Activated gamma-delta T cell (primary cell): ENCODE data around the gene GMDS.

Experiments used
- DNase-seq: peaks from one replicate; lab custom pipeline; 2025; lab: John Stamatoyannopoulos, UW

Gene GMDS

DNA sequence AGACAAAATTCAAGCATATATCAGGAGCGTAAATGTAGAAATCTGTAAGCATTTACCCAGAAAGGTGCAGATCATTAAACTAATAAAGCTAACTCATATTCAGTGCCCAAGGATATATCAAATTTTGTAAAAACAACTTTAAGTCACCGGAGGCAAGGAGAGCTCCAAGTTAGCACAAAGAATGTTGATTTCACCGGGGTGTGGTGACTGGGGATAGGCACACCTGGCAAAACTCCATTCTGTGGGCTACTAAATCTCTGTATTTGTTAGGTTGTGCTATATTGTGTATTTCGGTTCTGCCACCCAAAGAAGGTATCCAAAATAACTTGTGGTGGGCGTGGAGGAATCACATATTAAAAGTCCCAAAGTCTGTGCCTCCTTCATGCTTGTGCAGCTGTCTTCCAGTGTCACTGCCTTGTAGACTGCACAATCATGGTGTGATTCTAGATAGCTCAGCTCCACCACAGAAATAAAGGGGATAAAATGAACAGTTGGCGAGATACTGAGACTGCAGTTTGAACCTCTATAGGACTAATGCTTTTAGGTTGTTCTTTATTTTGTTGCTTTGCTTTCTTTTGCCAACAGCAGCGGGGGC, 111.6 kb downstream of the GMDS start:
- DNase-seq = no peak

DNA sequence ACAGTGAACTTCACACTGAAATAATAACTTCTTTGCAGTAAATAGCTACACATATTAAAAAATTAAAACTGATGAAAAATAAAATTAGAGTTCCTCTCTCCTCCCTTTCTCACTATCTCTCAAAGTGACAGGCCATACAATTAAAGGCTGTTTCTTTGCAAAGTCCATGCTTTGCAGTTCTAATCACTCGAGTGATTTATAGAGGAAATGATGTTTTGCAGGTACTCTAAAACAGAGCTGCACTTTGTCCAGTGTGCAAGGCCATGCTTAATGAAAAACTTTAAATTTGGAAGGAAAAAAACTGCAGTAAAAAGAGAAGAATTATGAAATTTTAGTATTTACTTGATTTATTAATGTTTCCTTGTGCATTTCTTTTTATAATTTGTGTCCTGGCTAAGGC, 112.5 kb downstream of the GMDS start:
- no peak for DNase-seq

DNA sequence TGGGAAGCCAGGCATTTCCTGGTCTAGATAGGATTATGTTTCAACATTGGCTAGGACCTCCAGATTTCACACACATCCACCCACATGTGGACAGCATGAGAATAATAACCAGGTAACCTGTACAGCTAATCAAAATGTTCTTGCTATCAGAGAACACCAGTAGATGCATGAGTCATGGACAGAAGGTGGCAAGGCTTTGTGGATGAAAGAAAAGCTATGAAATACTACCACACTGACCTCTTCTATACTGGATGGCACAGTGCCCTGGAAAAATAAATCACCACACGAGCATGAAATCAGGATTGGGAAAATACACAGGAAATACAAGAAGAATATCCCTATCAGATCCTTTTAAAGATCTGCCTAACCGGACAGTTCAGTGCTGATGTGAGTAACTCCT, 113.0 kb downstream of the GMDS start:
- DNase-seq = no peak

DNA sequence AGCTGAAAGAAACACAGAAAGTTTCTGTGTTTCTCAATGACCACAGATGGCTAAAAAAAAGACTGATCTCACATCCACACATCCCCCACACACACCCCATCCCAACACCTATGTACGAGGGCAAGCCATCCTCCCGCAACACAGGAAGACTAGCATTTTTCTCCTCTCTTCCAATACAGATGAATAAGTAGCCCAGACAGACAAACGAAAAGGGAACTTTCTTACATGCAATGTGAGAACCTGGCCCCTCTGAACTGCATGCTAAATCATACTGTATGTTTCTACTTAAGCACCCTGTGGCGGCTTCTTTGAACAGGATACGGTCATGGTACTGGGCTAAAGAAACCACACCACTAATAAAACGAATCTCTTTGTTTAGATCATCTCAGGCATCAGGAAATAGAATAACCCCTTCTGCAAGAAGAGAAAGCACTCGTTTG, 116.2 kb downstream of the GMDS start:
- DNase-seq = no peak

DNA sequence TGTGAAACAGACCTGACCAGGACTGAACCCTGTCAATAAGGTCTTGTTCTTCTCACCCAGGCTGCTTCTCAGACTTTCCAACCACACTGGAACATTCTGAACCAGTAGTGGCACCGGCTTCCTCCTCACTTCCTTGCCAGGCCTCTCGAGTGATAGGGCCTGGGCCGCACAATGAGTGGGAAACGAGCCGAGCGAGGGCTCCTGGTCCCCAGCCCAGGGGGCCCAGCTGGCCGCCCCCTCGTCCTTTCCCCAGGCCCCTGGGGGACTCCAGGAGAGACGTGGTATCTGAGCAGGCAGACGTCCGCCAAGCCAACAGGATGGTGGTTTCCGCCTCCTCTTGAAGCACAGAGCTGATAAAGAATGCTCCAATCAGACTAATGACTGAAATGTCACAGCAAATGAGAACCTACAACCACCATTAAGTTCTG, 117.9 kb downstream of the GMDS start:
- no peak for DNase-seq

DNA sequence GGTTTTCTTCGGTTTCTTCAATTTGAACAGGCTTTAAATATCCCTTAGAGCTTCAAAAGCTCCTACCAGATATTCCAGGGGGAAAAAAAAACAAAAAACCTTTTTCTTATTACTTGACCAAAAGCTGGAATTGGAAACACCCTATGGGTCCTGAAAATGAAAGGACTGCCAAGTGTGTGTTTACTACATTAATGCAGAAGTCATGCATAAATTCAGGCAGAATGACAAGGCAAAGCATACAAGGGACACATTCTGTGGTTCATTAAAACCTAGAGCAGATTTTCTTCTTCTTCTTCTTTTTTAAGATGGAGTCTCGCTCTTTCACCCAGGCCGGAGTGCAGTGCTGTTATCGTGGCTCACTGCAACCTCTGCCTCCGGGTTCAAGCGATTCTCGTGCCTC, 119.1 kb downstream of the GMDS start:
- no peak for DNase-seq

DNA sequence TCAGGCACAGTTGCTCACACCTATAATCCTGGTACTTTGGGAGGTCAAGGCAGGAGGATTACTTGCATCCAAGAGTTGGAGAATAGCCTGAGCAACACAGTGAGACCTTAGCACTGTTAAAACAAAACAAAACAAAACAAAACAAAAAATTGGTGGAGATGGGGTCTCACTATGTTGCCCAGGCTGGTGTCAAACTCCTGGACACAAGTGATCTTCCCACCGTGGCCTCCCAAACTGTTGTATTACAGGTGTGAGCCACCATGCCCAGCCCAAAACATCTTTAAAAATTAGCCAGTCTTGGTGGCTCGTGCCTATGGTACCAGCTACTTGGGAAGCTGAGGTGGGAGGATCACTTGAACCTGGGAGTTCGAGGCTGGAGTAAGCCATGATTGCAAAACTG, 120.2 kb downstream of the GMDS start:
- DNase-seq = no peak

DNA sequence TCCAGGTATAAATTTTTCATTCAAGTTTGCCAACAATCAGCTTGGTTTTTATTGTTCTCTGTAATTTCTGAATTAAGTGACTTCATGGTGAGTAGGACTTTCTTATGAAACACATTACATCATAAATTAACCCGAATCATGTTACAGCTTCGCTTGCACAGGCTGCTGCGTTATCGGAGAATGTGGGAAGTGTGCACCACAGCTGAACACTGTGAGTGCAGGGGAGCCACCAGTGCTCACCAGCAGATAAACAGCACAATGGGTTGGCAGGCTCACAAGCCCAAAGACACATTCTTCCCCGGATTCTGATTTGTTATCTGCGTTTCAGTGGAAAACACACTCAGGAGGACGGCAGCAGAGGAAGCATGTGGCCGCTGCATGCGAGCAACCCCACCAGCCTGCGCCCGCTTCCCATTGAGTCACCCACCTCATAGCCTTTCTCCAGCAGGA, 121.1 kb downstream of the GMDS start:
- DNase-seq = no peak

DNA sequence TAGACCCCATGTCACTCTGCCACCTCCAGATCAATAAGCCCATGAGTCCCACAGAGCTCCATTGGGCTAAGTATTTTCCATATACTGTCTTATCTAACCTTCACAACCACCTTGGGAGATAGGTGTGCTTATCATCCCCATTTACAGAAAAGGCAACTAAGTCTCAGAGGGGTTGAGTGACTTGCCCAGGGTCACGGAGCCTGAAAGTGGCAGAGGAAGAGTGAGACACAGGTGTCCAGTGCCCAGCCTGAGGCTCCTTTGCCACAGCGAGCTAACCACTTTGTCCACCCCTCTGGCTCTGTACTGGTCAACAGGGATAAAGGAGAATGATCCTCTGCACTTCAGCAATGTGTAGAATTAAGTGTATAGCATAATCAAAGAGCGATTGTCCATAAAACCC, 124.5 kb downstream of the GMDS start:
- no peak for DNase-seq

DNA sequence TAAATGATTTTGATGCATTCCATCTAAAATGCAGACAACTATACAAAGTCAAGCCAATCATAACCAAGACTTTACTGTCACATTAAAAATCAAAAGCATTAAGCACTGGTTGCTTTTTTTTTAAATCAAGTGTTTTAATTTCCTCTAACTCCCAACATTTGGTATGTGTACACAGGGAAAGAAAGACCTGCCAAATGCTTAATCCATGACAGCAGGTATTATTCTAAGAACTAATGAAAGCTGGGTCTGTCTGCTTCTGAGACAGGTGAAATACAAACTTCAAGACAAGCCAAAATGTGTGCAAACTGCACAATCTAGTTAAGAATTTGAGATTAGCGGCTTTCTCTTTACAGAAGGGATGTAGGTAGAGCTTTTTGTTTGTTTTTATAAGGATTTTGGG, 126.1 kb downstream of the GMDS start:
- no peak for DNase-seq

DNA sequence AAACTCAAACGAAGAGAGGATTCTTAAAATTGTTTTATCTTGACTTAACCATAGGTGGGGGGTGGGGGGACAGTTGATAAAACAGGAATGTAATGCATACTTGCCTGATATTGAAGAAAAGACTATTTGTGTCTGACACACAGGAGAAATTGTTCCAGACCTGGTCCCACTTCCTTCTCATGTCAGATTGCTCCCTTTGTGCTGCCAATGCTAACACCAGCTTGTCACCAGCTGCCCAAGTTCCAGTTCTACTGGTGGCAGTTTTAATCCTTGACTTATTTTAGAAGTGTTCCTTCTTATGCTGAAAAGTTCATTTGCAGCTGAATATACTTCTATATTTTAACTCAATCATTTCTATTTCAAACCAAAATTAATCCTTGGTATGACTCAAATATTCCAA, 127.3 kb downstream of the GMDS start:
- DNase-seq = no peak

DNA sequence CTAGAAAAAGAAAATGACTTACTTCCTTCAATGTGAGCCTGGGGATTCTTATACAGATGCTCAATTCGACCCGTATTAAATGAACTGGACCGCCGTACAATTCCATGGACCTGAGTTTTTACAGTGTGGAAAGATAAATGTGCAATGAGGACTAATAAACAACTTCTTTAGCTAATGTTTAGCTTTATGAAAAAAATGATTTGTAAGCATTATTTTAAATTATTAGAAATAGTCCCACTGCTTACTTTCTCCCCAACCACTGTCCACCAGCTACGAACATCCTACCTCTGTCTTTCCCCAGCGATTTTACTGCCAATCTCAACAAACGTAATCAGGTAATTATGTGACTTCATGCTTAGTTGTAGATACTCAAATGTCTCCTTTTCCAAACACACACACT, 128.0 kb downstream of the GMDS start:
- DNase-seq = no peak

DNA sequence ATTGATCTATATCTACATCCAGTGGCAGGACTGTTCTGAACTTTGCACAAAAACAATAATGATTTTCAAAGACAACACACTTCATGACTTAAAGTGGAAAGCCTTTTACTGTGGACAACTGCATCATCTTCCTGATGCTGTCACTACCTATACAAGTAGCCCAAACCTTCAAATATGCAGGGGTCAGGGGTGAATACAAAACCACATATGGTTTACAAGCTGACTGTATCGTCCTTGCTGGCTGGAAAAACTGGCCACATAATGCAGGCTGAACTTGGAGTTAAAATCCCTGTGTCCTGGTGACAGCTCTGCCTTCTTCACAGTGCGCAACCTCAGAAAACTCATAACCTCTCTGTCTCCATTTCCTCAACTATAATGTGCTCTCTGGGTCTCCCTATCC, 128.9 kb downstream of the GMDS start:
- DNase-seq = no peak

DNA sequence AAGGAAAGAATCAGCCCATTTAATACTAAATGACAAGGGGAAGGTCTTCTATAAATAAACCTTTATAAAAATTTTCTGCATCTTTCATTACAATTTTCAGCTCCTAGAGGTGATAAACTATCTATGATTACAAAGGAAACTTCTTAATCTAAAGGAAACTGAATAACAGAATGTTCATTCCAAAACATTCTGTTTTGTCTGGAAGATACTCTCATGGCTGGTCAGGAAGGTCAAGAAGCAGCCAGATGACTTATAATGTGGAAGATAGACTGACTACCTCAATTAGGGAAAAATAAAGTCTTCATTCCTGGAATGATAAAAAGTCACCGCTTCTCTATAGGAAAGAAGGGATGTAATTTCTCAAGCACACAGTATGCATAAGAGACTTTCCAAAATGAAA, 131.3 kb downstream of the GMDS start:
- no peak for DNase-seq

DNA sequence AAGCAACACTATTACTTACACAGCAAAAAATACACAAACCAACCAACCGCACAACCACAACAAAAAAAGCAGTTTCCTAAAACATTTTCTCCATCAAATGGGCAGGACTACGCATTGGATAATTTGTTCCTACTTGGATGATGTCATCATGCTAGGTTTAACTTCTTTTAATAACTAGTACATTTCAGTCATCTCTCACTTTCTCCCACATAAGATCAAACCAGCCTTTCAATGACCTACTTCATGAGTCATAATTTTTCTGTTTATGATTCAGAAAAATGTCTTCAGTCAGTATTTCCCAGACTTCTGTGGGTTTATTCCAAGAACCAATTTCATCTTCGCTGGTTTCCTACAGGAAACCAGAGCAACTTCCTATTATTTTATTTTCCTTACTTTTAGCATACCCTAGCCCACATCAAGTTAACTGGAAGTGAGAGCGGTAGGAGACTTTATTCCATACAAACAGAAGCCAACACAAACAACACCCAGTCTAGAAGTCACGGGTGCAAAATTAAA, 134.2 kb downstream of the GMDS start:
- DNase-seq = no peak

DNA sequence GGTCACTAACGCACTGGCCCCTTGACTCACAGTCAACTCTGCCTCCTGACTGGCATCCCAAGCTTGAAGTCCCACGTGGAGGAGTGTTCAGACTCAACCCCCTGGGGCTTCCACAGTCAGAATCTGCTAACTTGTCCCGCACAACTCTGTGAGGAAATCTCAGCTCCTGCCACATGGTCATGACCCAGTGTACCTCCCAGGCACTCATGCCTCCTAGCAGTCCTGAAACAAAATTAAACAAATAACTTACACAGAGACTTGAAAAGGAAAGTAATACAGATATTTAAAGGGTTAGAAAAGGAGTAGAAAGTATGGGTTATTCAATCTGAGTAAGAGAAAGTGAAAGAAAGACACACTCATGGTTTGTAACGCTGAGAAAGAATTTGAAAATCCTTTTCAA, 134.9 kb downstream of the GMDS start:
- DNase-seq = no peak

DNA sequence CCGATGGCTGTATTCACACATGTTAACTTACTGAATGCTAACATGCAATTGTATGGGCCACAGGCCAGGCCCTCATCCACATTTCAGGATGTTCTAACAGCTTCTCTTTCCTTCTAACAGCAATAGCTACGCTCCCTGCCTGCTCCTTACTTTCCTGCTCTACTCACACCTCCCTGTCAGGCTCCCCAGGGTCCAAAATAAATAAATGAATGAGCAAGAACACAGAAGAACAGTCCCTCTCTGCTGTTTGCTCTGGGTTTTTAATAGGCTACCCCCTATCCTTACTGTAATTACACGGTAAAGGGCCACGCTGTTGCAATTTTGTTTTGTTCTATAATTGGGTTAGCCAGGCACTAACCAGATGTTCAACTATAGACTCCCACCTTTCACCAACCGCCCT, 135.6 kb downstream of the GMDS start:
- no peak for DNase-seq

DNA sequence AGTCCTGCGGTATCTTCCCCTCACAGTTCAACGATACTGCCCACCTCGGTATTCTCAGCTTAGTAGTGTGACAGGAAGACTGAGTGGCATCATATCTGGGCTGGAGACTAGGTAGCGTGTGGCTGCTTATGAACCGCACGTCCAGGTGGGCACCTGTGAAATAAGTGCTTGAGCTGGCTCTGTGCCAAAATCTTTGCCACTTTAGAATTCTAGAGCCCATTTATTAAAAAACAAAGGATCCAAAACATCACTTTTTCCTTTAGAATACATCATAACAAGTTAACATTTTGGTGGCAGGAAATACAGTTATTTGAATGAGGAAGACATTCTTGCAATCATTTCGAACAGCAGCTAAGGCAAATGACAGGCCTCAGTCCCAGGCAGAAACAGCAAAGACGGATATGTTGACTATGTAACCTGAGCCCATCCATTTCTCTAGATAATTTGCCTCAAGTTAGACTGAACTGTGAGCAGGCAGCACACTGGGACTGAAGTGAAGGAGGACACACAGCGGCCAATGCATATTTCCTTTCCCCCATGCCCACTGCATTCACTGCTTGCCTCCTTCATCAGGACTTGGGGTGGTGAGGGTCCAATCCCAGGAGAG, 136.6 kb downstream of the GMDS start:
- no peak for DNase-seq

DNA sequence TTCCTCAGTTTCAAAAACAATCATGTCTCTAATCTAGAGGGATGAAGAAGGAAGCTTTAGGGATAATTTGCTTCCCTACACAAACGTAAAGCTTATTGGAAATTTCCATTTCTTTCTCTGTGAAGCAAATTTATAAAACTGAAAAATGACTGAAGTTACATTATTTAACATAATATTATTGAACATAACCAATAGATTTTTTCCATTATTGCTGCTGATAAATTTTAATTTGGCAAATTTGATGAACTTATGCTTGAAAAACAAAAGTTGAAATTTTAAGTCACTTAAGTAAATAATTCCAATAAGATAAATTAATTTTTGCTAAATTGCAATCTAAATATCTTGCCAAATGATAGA, 140.9 kb downstream of the GMDS start:
- DNase-seq = no peak

DNA sequence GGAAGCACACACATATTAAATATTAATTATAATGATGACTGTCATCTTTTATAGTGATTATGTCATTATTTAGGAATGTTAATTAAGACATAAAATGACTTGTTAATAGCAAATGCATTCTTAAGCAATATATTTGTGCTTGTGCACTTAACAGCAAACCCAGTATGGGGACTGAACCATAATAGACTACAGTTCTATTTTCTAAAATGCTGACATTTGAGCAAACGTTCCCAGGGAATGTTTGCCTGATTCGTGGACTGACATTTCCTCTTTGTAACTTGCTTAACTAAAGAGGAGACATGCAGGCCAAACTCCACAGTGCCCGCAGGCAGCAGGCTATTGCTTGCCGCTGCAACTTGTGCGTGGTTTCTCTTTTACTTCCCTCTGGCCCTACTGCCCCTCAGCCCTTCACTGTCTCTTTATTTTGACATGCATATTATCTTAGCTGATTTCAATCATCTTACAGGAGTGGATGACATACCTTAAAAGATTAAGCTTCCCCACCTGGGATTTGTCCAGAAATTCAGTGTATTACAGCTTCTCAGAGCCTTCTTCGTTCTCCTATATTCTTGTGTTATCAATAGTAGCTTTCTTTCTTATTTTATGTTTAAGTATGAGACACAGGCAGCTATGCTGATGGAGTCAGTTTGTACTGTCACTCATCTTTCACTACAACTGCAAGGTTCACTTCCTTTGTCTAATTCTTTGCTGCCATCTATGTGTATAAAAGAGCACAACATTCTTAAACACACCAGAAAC, 141.5 kb downstream of the GMDS start:
- no peak for DNase-seq

DNA sequence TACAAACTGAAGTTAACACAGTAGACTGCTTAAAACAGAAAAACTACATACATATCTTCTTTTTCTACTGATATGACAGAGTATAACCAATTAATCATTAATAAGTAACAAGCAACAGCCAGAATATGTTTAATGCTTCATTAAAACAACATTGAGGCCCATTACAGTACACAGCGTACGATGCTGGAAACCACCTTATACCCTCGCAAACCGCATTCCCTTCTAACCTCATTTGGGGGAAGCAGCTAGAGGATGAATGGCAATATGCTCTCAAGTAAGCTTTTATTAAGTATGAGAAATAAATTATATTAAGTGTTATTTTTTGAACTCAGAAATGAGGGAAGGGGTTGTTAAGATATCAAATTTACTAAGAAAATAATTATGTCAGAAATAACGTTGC, 142.4 kb downstream of the GMDS start:
- no peak for DNase-seq

DNA sequence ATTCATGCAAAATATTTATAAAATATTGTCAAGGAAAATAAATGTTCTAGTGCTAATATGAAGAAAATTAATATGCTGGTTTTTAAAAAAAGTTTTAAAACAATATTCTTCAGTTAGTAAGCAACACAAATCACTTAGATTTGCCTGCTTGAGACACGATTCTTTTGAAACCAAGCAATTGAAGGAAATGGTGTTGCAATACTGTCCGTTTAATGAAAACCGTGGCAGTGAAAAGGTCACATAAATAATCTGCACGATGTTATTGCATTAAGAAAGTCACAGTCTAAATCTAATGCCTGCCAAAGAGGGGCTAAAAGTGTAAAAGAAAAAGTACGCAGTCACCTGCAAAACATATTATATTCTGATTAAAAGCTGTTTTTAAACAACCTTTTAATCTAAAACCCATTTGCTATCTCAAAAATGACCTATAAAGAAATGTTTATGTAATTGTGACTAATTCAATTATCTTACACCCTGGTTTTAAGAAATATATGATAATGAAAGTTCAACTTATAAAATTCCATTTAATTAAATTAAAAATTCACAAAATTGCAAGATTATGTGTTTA, 143.0 kb downstream of the GMDS start:
- DNase-seq = no peak

DNA sequence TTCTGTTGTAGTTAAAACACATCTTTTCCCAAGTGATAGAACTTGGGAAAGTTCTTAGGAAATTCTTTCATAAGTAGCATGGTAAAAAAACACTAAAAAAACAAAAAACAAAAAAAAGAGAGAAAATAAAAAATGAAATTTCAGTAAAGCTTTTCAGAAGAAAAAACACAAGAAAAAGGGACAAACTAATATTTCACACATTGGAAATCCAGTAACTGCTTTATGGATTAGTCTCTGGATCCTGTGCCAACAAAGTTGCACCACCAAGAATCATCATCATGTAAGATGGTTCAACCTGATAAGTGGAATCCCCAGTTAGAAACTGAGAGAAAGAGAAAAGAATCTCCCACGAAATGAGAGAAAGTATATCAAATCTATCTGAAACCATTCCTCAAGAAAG, 144.2 kb downstream of the GMDS start:
- no peak for DNase-seq
